Measurements from ENCODE around the gene KRTAP26-1.

DNA sequence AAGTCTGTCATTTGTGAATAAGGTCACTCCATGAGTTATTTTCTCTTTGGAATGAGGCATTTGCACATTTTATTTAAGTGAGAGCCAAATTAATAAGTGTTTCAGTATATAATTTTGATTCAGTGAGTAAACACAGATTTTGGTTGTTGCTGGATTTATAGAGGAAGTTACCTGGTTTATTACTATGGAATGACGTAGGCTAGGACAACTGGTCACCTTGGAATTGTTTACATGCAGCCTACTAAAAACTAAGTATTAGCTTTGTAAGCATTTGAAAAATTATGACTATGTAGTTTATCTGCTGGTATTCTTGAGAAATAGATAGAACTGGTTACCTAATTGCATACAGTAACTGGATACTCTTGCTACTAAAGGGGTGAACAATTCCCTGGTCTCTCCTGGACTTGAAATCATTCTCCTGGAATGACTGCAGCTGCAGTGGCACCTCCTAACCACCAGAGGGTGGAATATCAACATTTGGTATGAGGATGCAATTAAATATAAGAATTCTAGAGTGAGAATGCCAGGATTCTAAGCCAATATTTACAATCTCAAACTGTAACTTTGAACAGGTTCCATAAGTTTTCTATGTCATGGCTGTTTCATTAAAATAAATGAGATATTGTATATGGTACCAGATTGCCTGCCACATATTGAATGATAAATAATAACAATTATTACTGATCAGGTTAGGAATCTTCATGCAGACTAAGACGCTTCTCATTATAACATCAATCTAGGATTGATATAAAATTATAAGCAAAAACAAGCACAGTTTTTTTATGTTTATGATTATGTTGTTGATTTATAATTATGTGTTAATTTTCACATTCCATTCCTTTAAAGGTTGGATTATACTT is 20.8 kb upstream of the KRTAP26-1 start:
- TF ChIP-seq, protein P1, sequence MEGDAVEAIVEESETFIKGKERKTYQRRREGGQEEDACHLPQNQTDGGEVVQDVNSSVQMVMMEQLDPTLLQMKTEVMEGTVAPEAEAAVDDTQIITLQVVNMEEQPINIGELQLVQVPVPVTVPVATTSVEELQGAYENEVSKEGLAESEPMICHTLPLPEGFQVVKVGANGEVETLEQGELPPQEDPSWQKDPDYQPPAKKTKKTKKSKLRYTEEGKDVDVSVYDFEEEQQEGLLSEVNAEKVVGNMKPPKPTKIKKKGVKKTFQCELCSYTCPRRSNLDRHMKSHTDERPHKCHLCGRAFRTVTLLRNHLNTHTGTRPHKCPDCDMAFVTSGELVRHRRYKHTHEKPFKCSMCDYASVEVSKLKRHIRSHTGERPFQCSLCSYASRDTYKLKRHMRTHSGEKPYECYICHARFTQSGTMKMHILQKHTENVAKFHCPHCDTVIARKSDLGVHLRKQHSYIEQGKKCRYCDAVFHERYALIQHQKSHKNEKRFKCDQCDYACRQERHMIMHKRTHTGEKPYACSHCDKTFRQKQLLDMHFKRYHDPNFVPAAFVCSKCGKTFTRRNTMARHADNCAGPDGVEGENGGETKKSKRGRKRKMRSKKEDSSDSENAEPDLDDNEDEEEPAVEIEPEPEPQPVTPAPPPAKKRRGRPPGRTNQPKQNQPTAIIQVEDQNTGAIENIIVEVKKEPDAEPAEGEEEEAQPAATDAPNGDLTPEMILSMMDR (IDR thresholded peaks at IDR 0.05), result peak; percentile 45 to 74 (median 69)
- TF ChIP-seq POLR2A (IDR thresholded peaks at IDR 0.05) (no peak), POLR2AphosphoS5 (IDR thresholded peaks at IDR 0.05) (no peak)
